Skin epidermis (tissue), 12 donors: Measurements from ENCODE around the gene SENP1.

Experiments
- H3K27ac ChIP-seq, 21 experiments: fragments of 200-600 bp; sonication (generic) in 11 of 21; one replicate each; pipeline ENCODE4 v1.5.0; 2020; ENCODE audit warnings: mild to moderate bottlenecking in 3 of 21, inconsistent platforms in 2 of 21, moderate library complexity in 2 of 21
- H3K4me3 ChIP-seq, 7 experiments: fragments of 200-600 bp; sonication (generic) in 2 of 7; one replicate each; pipeline ENCODE4 v1.5.0; 2020; ENCODE audit warnings: inconsistent platforms in 2 of 7, mild to moderate bottlenecking in 2 of 7, moderate library complexity in 1 of 7

Gene SENP1

GRCh38 chr12:48041591-48042423, 64.1 kb downstream of the SENP1 start:
- Histone ChIP-seq H3K4me3 (no peak overlapping the region), H3K27ac (no peak overlapping the region)

- H3K27ac ChIP-seq = no peak overlapping the region
- H3K4me3 ChIP-seq = no peak overlapping the region
These were observed 65.5 kb downstream of the SENP1 start for GRCh38 chr12:48040354-48040753.

GRCh38 chr12:48039151-48039550, 66.7 kb downstream of the SENP1 start:
- Histone ChIP-seq H3K4me3 (no peak overlapping the region), H3K27ac (no peak overlapping the region)

GRCh38 chr12:48038085-48038484, 67.8 kb downstream of the SENP1 start:
- H3K4me3 ChIP-seq = no peak overlapping the region
- no peak overlapping the region for H3K27ac ChIP-seq

GRCh38 chr12:48037267-48037915, 68.5 kb downstream of the SENP1 start:
- Histone ChIP-seq H3K27ac (no peak overlapping the region), H3K4me3 (no peak overlapping the region)

GRCh38 chr12:48036818-48037217, 69.1 kb downstream of the SENP1 start:
- Histone ChIP-seq H3K27ac (no peak overlapping the region), H3K4me3 (no peak overlapping the region)

- H3K4me3 ChIP-seq = no peak overlapping the region
These were observed 70.8 kb downstream of the SENP1 start for GRCh38 chr12:48034835-48035805.

GRCh38 chr12:48033451-48033850, 72.4 kb downstream of the SENP1 start:
- Histone ChIP-seq H3K27ac (no peak overlapping the region), H3K4me3 (no peak overlapping the region)

More at GRCh38 chr12:48034835-48035805, 70.8 kb downstream of the SENP1 start:
- H3K27ac ChIP-seq = no peak overlapping the region

- H3K4me3 ChIP-seq = no peak overlapping the region
- no peak overlapping the region for H3K27ac ChIP-seq
These were observed 73.3 kb downstream of the SENP1 start for GRCh38 chr12:48032597-48032996.

- no peak overlapping the region for H3K27ac ChIP-seq
- H3K4me3 ChIP-seq = no peak overlapping the region
These were observed 74.5 kb downstream of the SENP1 start for GRCh38 chr12:48031135-48031960.

- Histone ChIP-seq H3K27ac (no peak overlapping the region), H3K4me3 (no peak overlapping the region)
These were observed 75.7 kb downstream of the SENP1 start for GRCh38 chr12:48030173-48030650.

- Histone ChIP-seq H3K4me3 (no peak overlapping the region), H3K27ac (no peak overlapping the region)
These were observed 76.2 kb downstream of the SENP1 start for GRCh38 chr12:48029491-48030172.

- Histone ChIP-seq H3K27ac (peak overlapping the region in 1 of 21 experiments; percentile 14), H3K4me3 (no peak overlapping the region)
These were observed 77.1 kb downstream of the SENP1 start for GRCh38 chr12:48028541-48029431.

GRCh38 chr12:48027183-48028002, 78.5 kb downstream of the SENP1 start:
- Histone ChIP-seq H3K27ac (no peak overlapping the region), H3K4me3 (no peak overlapping the region)

- Histone ChIP-seq H3K27ac (no peak overlapping the region), H3K4me3 (no peak overlapping the region)
These were observed 79.6 kb downstream of the SENP1 start for GRCh38 chr12:48026060-48026827.

GRCh38 chr12:48025281-48025680, 80.6 kb downstream of the SENP1 start:
- no peak overlapping the region for H3K4me3 ChIP-seq
- no peak overlapping the region for H3K27ac ChIP-seq
